Left lung (tissue), 10 donors: ENCODE results near the gene LARGE1. TPM values are rescaled to one million over a fixed set of nuclear protein-coding genes. Genes with fewer than 3 reads are reported as not detected.

Source experiments
- ATAC-seq: fragments of 200-7000 bp; cut with Tn5 transposase; one replicate; pipeline ENCODE4 v1.9.1; 2020; ENCODE audit warnings: moderate library complexity
- DNase-seq, 4 donors: peaks; one replicate each; pipeline ENCODE4 v3.0.0-alpha.2; 2013 to 2020
- H3K27ac ChIP-seq, 2 donors: fragments of 200-600 bp; sonication (generic) in 1 of 2; one replicate each; pipeline versions ENCODE4 v1.5.0 to v1.8.0; 2020 to 2021
- H3K27me3 ChIP-seq, 2 donors: fragments of 200-600 bp; sonication (generic) in 1 of 2; one replicate each; pipeline versions ENCODE4 v1.5.0 to v1.8.0; 2020 to 2021
- H3K36me3 ChIP-seq, 2 donors: fragments of 200-600 bp; sonication (generic) in 1 of 2; one replicate each; pipeline versions ENCODE4 v1.5.0 to v1.8.0; 2020 to 2021
- H3K4me1 ChIP-seq, 2 donors: fragments of 200-600 bp; one replicate each; pipeline ENCODE4 v1.8.0; 2021
- H3K4me3 ChIP-seq, 2 donors: fragments of 200-600 bp; sonication (generic) in 1 of 2; one replicate each; pipeline versions ENCODE4 v1.5.0 to v1.8.0; 2020 to 2021; ENCODE audit warnings: mild to moderate bottlenecking in 1 of 2
- H3K9me3 ChIP-seq, 2 donors: fragments of 200-600 bp; sonication (generic) in 1 of 2; one replicate each; pipeline versions ENCODE4 v1.5.0 to v1.8.0; 2020 to 2021
- CTCF ChIP-seq, 2 donors: fragments of 200-600 bp; sonication (generic) in 1 of 2; IDR thresholded peaks; one replicate each; pipeline versions ENCODE4 v1.5.0 to v1.8.0; 2021; ENCODE audit warnings: antibody characterized with exemption in 2 of 2
- intact Hi-C, 2 donors: fragments of 100-400 bp; cut with DNase I; formaldehyde crosslinking; loops; one replicate each; pipeline versions ENCODE4 v1.11.2 to v1.14.2; 2022
- polyA plus RNA-seq, 6 donors: library from polyadenylated mRNA; unstranded; fragments of 120-200 nt; gene quantifications; one replicate each; pipeline ENCODE4 v1.2.1, GENCODE V29; 2013; ENCODE audit not compliant: insufficient read length in 6 of 6
- total RNA-seq, 2 donors: library from RNA; stranded (reverse); fragmentation: NEBNext Ultra II Directional; extraction: Animal tissue kit (Norgen Biotek cat#: 25700); gene quantifications; one replicate each; pipeline ENCODE4 v1.2.1, GENCODE V29; 2021
- donor health status: DM: no; HTN: yes; CAD: no.
- donor health status: DM: no; HTN: no; CAD: no.

LARGE1 gene
- total and polyA plus RNA-seq, 8 donors = 22.4 to 36.1 (median 33.2) TPM

- H3K27me3 ChIP-seq = no peaks in the 10 kb centered on the region
- no peak for DNase-seq
- no peak for TF ChIP-seq CTCF (IDR thresholded peaks at IDR 0.05)
- H3K36me3 ChIP-seq = no peaks in the 10 kb centered on the region
- intact Hi-C loops = no loop called here
- no peak for ATAC-seq
- no peak overlapping the region for H3K27ac ChIP-seq
- H3K4me1 ChIP-seq = no peaks in the 10 kb centered on the region
- H3K4me3 ChIP-seq = no peak overlapping the region
- no peaks in the 10 kb centered on the region for H3K9me3 ChIP-seq
Measured at GRCh38 chr22:33591946-33592345, 328.3 kb downstream of the LARGE1 start.

GRCh38 chr22:33589297-33589696 lies 331.0 kb downstream of the LARGE1 start:
- ATAC-seq (no peak), DNase-seq (no peak)
- intact Hi-C loops = no loop called here
- no peaks in the 10 kb centered on the region for H3K9me3 ChIP-seq
- no peaks in the 10 kb centered on the region for H3K27me3 ChIP-seq
- no peak overlapping the region for H3K4me3 ChIP-seq
- H3K36me3 ChIP-seq = no peaks in the 10 kb centered on the region
- no peaks in the 10 kb centered on the region for H3K4me1 ChIP-seq
- no peak for TF ChIP-seq CTCF (IDR thresholded peaks at IDR 0.05)
- H3K27ac ChIP-seq = no peak overlapping the region

- TF ChIP-seq CTCF (IDR thresholded peaks at IDR 0.05) = no peak
- H3K27ac ChIP-seq = no peak overlapping the region
- no peak for ATAC-seq
- no peaks in the 10 kb centered on the region for H3K36me3 ChIP-seq
- no peaks in the 10 kb centered on the region for H3K4me1 ChIP-seq
- intact Hi-C loops = no loop called here
- H3K27me3 ChIP-seq = no peaks in the 10 kb centered on the region
- no peak for DNase-seq
- no peak overlapping the region for H3K4me3 ChIP-seq
- no peaks in the 10 kb centered on the region for H3K9me3 ChIP-seq
Measured at GRCh38 chr22:33588860-33589259, 331.4 kb downstream of the LARGE1 start.

- ATAC-seq (no peak), DNase-seq (no peak)
- Histone ChIP-seq H3K36me3 (no peaks in the 10 kb centered on the region), H3K27me3 (no peaks in the 10 kb centered on the region), H3K27ac (no peak overlapping the region), H3K4me3 (no peak overlapping the region), H3K4me1 (peaks cover 0 to 1% of the 10 kb centered on the region in 2 donors), H3K9me3 (no peaks in the 10 kb centered on the region)
- no peak for TF ChIP-seq CTCF (IDR thresholded peaks at IDR 0.05)
- intact Hi-C loops = loop anchor here in 1 of 2 donors (5.0 kb wide), 1 partner anchor 67 kb away; no protein-coding TSS in a partner anchor
Measured at GRCh38 chr22:33584152-33584551, 336.1 kb downstream of the LARGE1 start.

GRCh38 chr22:33582822-33583400 lies 337.4 kb downstream of the LARGE1 start:
- Histone ChIP-seq H3K27ac (no peak overlapping the region), H3K27me3 (no peaks in the 10 kb centered on the region), H3K9me3 (no peaks in the 10 kb centered on the region), H3K4me1 (peaks cover 0 to 7% of the 10 kb centered on the region in 2 donors), H3K4me3 (no peak overlapping the region), H3K36me3 (no peaks in the 10 kb centered on the region)
- intact Hi-C loops = loop anchor here in 1 of 2 donors (5.0 kb wide), 1 partner anchor 66 kb away; no protein-coding TSS in a partner anchor
- DNase-seq (no peak), ATAC-seq (no peak)
- no peak for TF ChIP-seq CTCF (IDR thresholded peaks at IDR 0.05)
